Measurements from ENCODE around the gene PFDN4. TPM values are rescaled to one million over a fixed set of nuclear protein-coding genes. Genes with fewer than 3 reads are reported as not detected.

PFDN4 gene
- polyA plus RNA-seq, 1 of the 3 experiments (the other 2 are of a cell fraction), result 44.0 TPM

DNA sequence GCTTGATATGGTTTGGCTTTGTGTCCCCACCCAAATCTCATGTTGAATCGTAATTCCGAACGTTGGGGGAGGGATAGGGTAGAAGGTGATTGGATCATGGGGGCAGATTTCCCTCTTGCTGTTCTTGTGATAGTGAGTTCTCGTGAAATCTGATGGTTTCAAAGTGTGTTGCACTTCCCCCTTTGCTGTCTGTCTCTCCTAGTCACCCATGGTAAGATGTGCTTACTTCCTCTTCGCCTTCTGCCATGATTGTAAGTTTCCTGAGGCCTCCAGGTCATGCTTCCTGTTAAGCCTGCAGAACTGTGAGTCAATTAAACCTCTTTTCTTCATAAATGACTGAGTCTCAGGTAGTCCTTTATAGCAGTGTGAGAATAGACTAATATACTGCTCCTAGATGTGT is 19.9 kb downstream of the PFDN4 start:
- Histone ChIP-seq H2AFZ (ENCODE audit: low read depth) (no peak overlapping the region), H3K27me3 (ENCODE audit: insufficient read depth) (no peaks in the 10 kb centered on the region), H3F3A (replicated peaks; ENCODE audit: insufficient read depth) (peaks cover 15% of the 10 kb centered on the region), H3K79me2 (ENCODE audit: insufficient read depth) (no peaks in the 10 kb centered on the region), H3K36me3 (replicated peaks in 1 of 2; ENCODE audit: control insufficient read depth in 1 of 2, insufficient read depth in 2 of 2, low read length in 1 of 2) (no peaks in the 10 kb centered on the region), H3K4me3 (ENCODE audit: low read depth in 2 of 2, low read length in 1 of 2) (no peak overlapping the region), H3K4me2 (no peak overlapping the region), H3K9me3 (no peaks in the 10 kb centered on the region), H3K9ac (no peak overlapping the region), H3K27ac (ENCODE audit: low read depth in 2 of 2, low read length in 1 of 2) (no peak overlapping the region), H4K20me1 (ENCODE audit: insufficient read depth) (no peaks in the 10 kb centered on the region), H3K4me1 (ENCODE audit: control insufficient read depth in 1 of 2, insufficient read depth in 2 of 2, low read depth in 1 of 2, low read length in 1 of 2) (no peaks in the 10 kb centered on the region), H3K9me2 (no peaks in the 10 kb centered on the region)
- 67% methylated on average over 5 of the region's 5 CpGs for WGBS (ENCODE audit: low lambda C conversion rate)
- CTCF ChIA-PET, result interaction anchor here (0.8 kb wide), 1 partner anchor 124 kb away, joined by 3 read pairs; no protein-coding TSS in a partner anchor
- POLR2A ChIA-PET, result no interaction called here
- DNase-seq, result no peak
- TF ChIP-seq EZH2phosphoT487 (IDR thresholded peaks at IDR 0.05; ENCODE audit: borderline replicate concordance, low read depth) (no peak), SIN3A (IDR thresholded peaks at IDR 0.05; ENCODE audit: borderline replicate concordance, low read depth, low read length) (no peak), TAF1 (IDR thresholded peaks at IDR 0.05; ENCODE audit: borderline replicate concordance, low read depth, low read length) (no peak), RCOR1 (IDR thresholded peaks at IDR 0.05; ENCODE audit: low read length) (no peak), YY1 (IDR thresholded peaks at IDR 0.05; ENCODE audit: low read depth) (no peak), TEAD4 (IDR thresholded peaks at IDR 0.05; ENCODE audit: borderline replicate concordance, insufficient read depth) (no peak), EP300 (IDR thresholded peaks at IDR 0.05; ENCODE audit: borderline replicate concordance in 1 of 2, low read depth in 1 of 2, low read length in 1 of 2) (no peak), GATA2 (CRISPR knock-in tag; IDR thresholded peaks at IDR 0.05) (no peak), RAD21 (IDR thresholded peaks at IDR 0.05; ENCODE audit: low read length) (no peak), TCF12 (IDR thresholded peaks at IDR 0.05) (no peak), RFX5 (IDR thresholded peaks at IDR 0.05; ENCODE audit: low read length) (no peak), NFIC (IDR thresholded peaks at IDR 0.05; ENCODE audit: borderline replicate concordance) (no peak), MXI1 (IDR thresholded peaks at IDR 0.05; ENCODE audit: low read depth, low read length) (no peak)
- TF ChIP-seq, protein P1, sequence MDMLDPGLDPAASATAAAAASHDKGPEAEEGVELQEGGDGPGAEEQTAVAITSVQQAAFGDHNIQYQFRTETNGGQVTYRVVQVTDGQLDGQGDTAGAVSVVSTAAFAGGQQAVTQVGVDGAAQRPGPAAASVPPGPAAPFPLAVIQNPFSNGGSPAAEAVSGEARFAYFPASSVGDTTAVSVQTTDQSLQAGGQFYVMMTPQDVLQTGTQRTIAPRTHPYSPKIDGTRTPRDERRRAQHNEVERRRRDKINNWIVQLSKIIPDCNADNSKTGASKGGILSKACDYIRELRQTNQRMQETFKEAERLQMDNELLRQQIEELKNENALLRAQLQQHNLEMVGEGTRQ (IDR thresholded peaks at IDR 0.05; ENCODE audit: borderline replicate concordance, low read depth, low read length), result no peak
- TF ChIP-seq, protein P2, sequence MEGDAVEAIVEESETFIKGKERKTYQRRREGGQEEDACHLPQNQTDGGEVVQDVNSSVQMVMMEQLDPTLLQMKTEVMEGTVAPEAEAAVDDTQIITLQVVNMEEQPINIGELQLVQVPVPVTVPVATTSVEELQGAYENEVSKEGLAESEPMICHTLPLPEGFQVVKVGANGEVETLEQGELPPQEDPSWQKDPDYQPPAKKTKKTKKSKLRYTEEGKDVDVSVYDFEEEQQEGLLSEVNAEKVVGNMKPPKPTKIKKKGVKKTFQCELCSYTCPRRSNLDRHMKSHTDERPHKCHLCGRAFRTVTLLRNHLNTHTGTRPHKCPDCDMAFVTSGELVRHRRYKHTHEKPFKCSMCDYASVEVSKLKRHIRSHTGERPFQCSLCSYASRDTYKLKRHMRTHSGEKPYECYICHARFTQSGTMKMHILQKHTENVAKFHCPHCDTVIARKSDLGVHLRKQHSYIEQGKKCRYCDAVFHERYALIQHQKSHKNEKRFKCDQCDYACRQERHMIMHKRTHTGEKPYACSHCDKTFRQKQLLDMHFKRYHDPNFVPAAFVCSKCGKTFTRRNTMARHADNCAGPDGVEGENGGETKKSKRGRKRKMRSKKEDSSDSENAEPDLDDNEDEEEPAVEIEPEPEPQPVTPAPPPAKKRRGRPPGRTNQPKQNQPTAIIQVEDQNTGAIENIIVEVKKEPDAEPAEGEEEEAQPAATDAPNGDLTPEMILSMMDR (IDR thresholded peaks at IDR 0.05), result no peak
- TF ChIP-seq, protein P3, sequence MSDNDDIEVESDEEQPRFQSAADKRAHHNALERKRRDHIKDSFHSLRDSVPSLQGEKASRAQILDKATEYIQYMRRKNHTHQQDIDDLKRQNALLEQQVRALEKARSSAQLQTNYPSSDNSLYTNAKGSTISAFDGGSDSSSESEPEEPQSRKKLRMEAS (IDR thresholded peaks at IDR 0.05; ENCODE audit: low read depth), result no peak
- TF ChIP-seq, protein P4, sequence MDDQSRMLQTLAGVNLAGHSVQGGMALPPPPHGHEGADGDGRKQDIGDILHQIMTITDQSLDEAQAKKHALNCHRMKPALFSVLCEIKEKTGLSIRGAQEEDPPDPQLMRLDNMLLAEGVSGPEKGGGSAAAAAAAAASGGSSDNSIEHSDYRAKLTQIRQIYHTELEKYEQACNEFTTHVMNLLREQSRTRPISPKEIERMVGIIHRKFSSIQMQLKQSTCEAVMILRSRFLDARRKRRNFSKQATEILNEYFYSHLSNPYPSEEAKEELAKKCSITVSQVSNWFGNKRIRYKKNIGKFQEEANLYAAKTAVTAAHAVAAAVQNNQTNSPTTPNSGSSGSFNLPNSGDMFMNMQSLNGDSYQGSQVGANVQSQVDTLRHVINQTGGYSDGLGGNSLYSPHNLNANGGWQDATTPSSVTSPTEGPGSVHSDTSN (IDR thresholded peaks at IDR 0.05), result no peak
